ENCODE measurements around the gene NPIPA3.
"Not testable (repeated sequence)": the region's sequence is repeated elsewhere in the genome, so short reads cannot be mapped to it uniquely, and the experiment has no call there.

The NPIPA3 gene

DNA sequence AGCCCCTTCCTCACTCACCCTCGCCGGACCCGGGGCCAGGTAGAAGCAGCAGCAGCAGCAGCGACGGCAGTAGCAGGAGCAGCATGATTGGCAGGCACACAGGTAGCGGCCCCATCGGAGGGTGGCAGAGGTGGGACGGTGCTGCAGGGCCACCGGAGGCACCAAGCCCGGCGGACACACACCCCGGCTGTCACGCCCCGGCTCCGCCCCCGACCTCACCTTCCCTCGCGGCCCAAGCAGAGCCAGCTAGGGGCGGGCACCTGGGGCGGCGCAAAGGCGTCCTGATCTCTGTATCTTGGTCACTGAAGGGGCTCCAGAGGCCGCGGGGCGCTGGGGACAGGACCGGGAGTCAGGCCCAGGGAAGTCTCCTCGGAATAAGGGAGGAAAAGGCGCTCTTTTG, 30.0 kb downstream of the NPIPA3 start:
- H3K27me3 ChIP-seq; H3K4me1 ChIP-seq; H3K36me3 ChIP-seq; H3K4me3 ChIP-seq (ENCODE audit: low read depth, low read length); H3K9me3 ChIP-seq; DNase-seq: not testable (repeated sequence)

DNA sequence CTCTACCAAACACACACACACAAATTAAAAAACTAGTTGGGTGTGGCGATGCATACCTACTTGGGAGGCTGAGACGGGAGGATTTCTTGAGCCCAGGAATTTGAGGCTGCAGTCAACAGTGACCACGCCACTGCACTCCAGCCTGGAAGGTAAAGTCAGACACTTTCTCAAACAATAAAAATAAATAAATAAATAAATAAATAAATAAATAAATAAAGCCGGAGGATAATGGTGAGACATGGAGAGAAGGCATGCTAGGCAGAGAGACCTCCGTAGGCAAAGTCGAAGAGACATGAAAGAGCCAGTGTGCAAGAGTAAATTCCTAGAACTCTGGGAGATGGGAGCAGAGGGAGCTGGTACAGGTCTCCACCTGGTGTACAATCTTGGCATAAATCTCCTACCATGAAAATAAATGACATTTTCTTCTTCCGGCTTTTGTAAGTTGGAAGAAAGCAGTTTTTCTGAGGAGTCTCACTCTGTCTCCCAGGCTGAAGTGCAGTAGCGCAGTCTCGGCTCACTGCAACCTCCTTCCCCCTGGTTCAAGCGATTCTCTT, 37.7 kb downstream of the NPIPA3 start:
- H3K27me3 ChIP-seq; DNase-seq; H3K4me1 ChIP-seq; H3K9me3 ChIP-seq; H3K36me3 ChIP-seq; H3K4me3 ChIP-seq (ENCODE audit: low read depth, low read length): not testable (repeated sequence)

DNA sequence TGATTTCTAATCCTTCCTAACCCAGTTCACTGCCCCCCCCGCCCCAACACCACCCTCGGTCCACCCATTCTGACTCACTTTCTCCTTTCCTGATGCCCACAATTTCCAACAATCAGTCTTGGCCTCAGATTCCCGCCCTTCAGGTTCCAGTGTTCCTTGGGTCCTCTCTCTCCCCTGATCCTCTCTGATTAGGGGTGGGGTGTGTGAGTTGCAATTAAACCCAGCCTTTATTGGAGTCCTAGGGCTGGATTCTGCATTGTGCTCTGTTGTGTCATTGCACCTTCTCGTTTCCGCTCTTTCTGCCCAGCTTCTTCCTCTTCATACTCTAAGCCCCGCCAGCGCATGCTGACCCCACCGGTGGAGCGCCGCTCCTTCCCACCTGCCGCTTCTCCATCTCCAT, 38.6 kb downstream of the NPIPA3 start:
- H3K4me1 ChIP-seq; H3K4me3 ChIP-seq (ENCODE audit: low read depth, low read length); DNase-seq; H3K27me3 ChIP-seq; H3K36me3 ChIP-seq; H3K9me3 ChIP-seq: not testable (repeated sequence)

DNA sequence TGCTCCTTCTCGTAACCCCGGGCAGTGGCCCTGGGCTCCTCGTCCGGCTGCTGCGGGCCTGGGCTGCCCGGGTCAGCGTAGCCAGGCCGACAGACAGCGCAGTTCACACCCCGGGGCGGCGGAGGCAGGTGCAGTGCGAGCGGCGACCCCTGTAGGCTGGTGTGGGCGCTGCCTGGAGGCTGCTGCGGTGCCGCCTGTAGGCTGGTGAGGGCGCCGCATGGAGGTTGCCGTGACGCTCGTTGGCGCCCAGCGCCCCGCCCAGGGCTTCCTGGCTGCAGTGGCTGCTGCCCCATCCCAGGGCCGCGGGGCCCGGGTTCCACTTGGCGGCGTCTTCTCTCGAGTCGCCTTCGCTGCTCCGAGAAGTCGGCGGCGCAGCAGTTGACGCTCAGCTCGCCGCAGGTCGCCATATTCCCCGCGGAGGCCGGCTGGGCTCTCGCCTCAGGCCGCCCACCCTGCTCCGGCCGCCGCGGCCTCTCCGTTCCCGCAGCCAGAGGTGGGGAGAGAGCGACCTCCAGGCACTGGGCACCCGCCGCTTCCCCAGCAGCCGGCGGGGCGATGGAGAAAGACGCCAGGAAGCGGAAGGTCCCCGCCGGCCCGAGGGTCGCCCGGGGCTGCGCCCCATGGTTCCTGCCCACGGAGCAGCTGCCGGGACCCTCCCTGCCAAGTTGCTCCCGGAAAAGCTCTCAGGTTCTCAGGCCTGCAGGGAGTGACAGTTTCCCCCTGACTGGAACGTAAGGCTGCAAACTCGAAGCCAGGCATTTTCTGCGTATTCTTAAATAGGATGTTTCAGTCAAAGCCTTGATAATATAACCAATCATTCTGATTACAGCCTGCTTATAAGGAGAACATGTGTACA, 39.3 kb downstream of the NPIPA3 start, which contains the start of gene NPIPA2:
Gene NPIPA2, plus strand, starts transcription at position 261 of the 856 bp plus-strand sequence. CDS start 5,533 bp downstream, outside the sequence.
- not testable (repeated sequence) for H3K27me3 ChIP-seq; DNase-seq; H3K4me3 ChIP-seq (ENCODE audit: low read depth, low read length); H3K9me3 ChIP-seq; H3K4me1 ChIP-seq; H3K36me3 ChIP-seq

DNA sequence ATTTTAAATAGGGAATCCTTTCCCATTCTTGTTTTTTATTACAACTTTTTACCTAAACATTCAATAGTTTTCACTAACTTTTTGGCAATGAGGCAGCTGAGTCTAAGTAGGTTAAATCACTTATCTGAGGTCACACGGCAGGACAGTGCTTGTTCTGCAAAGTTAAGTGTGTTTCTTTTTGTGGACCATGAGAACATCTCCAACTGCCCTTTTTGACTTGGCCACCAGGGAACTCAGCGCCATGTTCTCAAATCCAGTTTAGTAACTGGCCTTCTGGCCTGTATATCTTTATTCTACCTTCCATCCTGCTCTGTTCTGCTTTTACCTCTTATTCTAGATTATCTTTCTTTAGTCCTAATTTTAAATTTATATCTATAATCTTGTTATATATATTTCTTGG, 70.4 kb downstream of the NPIPA3 start:
- not testable (repeated sequence) for H3K27me3 ChIP-seq; H3K36me3 ChIP-seq; DNase-seq; H3K4me1 ChIP-seq; H3K4me3 ChIP-seq (ENCODE audit: low read depth, low read length); H3K9me3 ChIP-seq

DNA sequence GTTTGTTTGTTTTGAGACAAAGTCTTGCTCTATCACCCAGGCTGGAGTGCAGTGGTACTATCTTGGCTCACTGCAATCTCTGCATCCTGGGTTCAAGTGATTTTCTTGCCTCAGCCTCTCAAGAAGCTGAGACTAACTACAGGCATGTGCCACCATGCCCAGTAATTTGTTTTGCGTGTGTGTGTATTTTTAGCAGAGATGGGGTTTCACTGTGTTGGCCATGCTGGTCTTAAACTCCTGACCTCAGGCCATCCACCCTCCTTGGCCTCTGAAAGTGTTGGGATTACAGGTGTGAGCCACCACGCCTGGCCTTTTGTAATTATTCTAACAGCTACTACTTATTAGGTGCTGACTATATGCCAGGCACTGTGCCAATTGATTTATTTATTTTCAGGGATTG, 72.4 kb downstream of the NPIPA3 start:
- H3K9me3 ChIP-seq; H3K27me3 ChIP-seq; H3K36me3 ChIP-seq; H3K4me1 ChIP-seq; H3K4me3 ChIP-seq (ENCODE audit: low read depth, low read length); DNase-seq: not testable (repeated sequence)
